Measurements from ENCODE around the gene OSBPL2. TPM values are rescaled to one million over a fixed set of nuclear protein-coding genes. Genes with fewer than 3 reads are reported as not detected.

OSBPL2 gene
- total RNA-seq, 1 donor from 2014 or later: 45.0 TPM

DNA sequence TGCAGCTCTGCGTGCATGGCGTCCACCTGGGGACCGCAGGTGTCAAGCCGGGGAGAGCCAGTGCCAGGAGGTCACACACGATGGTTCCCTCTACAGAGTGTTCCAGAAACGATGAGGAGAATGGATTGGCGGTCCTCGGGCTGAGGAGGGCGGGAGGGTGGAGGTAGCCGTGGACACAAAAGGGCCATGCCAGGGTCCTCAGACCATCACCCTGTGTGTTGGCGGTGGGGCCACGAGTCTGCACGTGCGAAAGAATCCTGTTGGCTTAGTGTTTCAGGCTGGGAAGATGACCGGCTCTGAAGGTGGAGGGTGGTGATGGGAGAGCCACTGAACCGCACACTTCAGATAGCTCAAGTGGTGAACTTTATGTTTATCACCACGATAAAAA is 31.9 kb upstream of the OSBPL2 start:
- no peak for DNase-seq

DNA sequence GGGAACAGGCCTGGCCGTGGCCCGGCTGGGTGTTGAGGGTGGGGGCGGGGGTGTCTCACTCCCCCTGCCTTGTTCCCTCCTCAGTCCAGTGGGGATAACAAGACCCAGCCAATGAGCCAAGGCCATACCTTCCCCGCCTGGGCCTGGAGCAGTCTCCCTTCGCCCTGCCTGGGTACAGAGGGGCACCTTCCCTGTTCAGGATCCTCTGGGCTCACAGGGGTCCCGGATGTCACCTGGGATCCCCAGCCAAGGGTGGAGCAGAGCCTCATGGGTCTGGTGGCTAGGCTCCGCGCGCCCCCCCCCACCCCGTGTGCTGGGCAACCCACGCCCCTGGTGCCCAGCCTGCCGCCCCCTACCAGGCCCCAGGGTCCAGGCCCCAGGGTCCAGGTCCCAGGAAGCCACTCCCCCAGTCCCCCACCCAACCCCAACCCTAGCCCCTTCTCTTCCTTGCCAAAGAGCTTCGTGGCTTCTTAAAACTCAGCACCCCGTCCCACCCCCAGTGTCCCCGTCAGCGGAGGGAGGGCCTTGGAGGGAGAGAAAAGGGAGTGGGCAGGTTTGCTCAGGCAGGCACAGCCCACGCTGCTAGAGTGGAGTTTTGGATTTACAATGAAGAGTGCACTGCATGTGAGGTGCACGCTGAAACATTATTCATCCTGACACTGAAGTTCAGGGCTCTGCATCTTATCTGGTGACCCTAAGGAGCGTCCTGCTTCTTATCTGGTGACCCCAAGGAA is 30.1 kb upstream of the OSBPL2 start:
- DNase-seq: no peak

- peak; percentile 14 for DNase-seq
These were observed 29.2 kb upstream of the OSBPL2 start for GRCh38 chr20:62208795-62209755.

- DNase-seq: no peak
These were observed 28.3 kb upstream of the OSBPL2 start for GRCh38 chr20:62209850-62210495.

- no peak for DNase-seq
These were observed 27.8 kb upstream of the OSBPL2 start for GRCh38 chr20:62210496-62210855.

- no peak for DNase-seq
These were observed 27.1 kb upstream of the OSBPL2 start for GRCh38 chr20:62211216-62211615.

DNA sequence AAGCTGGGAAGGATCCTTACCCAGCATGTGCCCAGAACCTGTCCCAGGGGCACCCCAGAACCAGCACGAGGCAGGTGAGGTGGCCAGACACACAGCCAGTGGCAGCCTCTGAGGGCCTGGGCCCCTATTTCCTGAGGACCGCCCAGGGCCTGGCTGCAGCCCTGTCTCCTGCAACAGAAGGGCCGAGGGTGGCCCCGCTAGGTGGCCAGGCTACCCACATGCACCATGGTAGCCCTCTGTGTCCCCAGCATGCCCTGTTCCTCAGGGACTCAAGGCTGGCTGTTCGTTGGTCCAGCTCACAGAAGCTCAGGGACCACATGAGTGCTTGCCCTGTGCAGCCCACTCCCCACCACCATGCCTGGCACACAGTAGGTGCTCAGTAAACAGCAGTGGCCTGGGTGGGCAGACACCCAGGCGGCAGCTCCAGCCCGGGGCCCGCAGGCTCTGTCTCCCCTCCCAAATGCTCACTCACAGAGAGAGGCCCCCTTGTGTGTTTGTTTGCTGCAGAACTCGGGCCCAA is 26.5 kb upstream of the OSBPL2 start:
- no peak for DNase-seq

DNA sequence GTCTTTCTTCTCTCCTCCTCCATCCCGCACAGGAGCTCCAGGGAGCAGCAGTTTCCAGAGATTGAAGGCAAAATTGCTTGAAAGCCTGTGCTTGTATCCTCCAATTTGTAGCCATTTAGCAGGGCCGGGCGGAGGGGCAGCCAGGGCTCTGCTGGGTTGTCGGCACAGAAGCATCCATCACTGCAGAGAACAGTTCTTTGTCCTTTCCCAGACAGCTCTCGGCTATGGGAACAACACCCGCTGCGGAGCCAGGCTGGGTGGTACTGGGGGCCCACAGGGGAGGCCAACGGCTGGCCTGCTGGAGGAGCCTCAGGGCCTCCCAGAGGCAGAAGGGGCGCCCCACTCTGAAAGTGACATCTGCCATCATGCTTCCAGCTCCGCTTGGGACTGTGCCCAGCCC is 26.0 kb upstream of the OSBPL2 start:
- DNase-seq: no peak

DNA sequence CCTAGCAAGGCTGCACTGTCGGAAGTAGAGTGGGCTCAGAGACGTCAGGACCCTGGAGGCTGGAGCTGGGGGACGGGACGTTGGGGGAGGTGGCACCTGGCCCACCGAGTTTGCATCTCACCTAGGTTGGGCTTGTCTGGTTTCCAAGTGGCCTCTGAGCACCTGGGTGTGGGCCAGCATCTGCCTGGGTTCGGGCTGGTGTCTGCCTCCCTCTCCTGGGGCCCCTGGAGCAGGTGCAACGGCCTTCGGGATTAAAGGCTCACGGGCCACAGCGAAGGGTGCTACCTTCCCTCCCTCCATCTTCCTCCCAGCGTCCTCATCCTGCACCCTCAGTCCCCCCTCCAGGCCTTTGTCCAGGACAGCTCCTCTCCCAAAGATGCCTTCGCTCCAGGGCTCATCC is 24.3 kb upstream of the OSBPL2 start:
- DNase-seq: no peak

DNA sequence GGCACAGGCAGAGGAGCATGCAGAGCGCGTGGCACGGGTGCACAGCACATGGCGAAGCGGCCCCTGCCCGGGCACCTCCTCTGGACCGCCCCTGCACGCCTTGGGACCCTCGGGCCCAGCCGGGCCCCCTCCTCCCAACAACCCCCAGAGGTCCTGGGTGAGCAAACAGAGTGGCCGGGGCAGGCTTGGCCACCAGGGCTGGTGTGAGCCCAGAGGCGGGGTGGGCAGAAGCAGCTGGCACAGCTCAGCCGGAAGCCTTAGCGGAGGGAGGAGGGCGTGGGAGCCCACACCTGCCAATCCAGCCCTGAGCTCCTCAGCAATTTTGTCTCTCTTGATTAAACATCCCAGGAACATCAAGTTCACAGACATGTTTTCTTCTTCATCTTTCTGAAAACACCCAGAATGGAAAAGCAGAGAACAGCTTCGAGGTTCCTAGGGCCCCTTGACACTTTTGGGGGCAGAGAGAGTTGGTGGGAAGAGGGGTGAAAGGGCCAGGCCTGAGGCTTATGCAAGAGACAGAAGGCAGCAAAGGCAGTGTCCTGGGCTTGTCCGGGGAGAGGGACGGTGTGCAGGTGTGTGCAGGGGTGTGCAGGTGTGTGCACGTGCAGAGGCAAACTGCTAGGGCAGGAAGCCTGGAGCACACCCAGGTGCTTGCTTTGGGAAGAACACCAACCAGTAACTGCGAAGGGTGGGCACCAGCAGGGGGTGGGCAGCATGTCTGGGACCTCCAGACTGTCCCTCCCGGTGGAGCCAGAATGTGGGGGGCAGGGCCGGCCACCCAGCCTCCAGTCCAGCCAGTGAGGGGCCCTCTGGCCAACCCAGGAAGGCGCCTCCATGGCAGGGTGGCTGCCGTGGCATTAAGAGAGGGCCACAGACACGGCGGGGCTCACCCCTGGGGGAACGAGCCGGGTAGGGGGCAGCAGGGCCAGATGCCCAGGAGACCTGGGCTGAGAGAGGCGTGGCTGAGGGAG is 23.0 kb upstream of the OSBPL2 start:
- no peak for DNase-seq

GRCh38 chr20:62215991-62216635 is 22.2 kb upstream of the OSBPL2 start:
- DNase-seq: no peak

- no peak for DNase-seq
These were observed 21.4 kb upstream of the OSBPL2 start for GRCh38 chr20:62216636-62217566.

- no peak for DNase-seq
These were observed 20.2 kb upstream of the OSBPL2 start for GRCh38 chr20:62217913-62218773.

GRCh38 chr20:62219101-62219991 is 19.0 kb upstream of the OSBPL2 start:
- no peak for DNase-seq

- DNase-seq: peak; percentile 79
These were observed 18.2 kb upstream of the OSBPL2 start, which contains the start of gene HRH3 for GRCh38 chr20:62219992-62220665. HRH3 (minus strand) TSS chr20:62220278; CDS start chr20:62219970, 308 bp downstream.

GRCh38 chr20:62220666-62221568 is 17.4 kb upstream of the OSBPL2 start:
- no peak for DNase-seq
